AG10803 (cell line): ENCODE measurements around the gene JAML.

Experiments
- DNase-seq: peaks from one replicate; pipeline ENCODE4 v3.0.0; 2010; ENCODE audit warnings: low read depth
- H3K4me3 ChIP-seq: 2 replicates; pipeline ENCODE4 v1.5.1; 2011; ENCODE audit warnings: mild to moderate bottlenecking, low read length, control low read depth
- TF ChIP-seq, protein P1 (sequence below): conservative IDR thresholded peaks from 2 replicates; pipeline ENCODE4 v1.5.1; 2011; ENCODE audit warnings: mild to moderate bottlenecking, low read length, control low read depth, inconsistent platforms

The JAML gene

DNA sequence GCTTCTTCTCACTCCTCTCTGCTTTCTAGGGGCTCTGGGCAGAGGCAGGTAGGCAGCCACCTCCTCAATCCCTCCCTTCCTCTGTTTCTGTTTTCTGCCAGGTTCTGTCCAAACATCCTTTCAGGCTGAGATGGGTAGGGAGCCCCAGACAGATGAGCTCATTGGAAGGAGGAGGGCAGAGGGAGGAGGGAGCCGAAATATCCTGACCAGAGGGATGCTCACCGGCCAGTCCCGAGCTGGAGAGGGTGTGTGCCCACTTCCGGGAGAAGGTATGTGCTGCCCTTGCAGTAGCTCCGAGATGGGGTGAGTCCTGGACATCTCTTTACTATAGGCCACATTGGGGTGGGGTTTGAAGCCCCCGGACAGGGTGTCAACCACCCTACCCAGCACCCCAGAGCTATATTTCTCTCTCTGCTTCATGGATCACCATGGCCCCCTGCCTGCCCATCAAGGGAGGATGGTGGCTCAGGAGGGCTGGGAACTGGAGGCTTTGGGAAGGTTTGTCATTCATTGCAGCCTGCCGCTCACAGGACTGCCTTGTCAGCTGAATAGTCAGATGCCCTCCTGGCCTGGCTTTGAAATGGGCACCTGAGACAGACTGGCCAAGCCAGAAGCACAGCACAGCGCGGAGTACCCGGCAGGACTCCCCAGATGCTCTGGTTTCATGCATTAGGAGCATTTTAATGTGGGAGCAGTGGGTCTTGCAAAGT, 67.5 kb downstream of the JAML start:
- DNase-seq, result no peak
- no peak overlapping the region for H3K4me3 ChIP-seq
- TF ChIP-seq, protein P1, sequence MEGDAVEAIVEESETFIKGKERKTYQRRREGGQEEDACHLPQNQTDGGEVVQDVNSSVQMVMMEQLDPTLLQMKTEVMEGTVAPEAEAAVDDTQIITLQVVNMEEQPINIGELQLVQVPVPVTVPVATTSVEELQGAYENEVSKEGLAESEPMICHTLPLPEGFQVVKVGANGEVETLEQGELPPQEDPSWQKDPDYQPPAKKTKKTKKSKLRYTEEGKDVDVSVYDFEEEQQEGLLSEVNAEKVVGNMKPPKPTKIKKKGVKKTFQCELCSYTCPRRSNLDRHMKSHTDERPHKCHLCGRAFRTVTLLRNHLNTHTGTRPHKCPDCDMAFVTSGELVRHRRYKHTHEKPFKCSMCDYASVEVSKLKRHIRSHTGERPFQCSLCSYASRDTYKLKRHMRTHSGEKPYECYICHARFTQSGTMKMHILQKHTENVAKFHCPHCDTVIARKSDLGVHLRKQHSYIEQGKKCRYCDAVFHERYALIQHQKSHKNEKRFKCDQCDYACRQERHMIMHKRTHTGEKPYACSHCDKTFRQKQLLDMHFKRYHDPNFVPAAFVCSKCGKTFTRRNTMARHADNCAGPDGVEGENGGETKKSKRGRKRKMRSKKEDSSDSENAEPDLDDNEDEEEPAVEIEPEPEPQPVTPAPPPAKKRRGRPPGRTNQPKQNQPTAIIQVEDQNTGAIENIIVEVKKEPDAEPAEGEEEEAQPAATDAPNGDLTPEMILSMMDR, result no peak

DNA sequence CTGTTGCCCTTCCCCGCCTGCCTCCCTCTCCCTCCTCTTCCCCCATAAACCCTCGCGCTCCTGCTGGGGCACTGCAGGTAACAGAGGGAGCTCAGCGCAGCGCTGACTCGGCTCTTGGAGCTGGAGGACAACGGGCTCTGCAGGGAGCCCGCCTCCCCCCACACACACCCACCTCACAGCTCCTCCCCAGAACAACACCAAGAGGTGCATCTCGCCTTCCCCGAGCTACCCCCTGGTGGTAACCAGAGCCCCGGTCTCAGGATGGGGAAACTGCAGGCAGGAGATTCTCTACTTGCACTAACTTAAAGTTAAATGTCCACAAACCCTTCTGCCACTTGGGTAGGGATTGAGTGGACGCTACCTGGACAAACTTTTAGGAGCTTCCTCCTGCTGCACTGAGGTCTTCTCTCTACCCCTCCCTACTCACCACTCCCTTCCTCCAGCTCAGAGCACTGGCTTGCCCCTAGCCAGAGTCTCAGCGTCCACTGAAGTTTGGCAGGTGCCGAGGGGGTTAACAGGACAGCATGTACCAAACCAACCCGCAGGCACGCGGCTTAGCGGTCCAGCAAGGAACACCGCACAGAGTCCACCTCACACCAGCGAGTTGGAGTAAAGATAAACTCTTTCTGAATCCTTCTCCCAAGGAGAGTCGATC, 68.2 kb downstream of the JAML start:
- no peak overlapping the region for H3K4me3 ChIP-seq
- TF ChIP-seq, protein P1, result no peak
- DNase-seq, result no peak

DNA sequence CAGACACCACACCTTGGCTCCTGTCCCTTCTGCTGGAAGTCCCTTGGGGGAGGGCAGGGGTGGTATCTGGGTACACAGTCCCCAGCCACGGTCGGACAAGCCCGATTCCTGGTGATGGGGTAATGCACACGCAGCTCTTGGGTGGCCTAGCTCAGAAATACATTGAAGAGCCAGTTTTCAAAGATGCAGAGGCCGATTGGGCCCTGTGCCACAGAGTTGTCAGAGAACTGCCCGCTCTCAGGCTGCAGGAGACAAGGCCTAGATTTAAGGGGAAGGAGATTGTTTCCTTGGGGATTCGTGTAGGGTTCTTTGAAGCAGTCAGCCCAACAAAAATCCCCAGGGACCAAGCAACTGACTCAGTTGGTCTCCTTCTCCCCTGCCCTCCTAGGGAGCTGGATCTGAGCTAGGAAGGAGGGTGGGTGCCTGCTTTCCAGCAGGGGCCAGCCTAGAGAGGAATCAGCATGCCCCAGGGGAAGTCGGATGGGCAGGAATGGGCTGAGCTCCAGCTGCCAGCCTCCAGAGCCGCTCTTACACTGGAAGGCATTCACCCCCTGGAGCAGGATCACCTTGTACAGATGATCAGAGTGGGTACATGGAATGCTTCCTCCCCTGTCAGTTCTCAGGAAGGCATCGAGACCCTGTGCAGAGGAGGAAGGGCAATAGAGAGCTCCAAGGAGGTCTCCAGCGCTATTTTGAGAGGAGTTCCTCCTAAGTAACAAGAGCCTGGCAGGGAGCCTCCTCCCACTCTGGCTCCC, 68.9 kb downstream of the JAML start:
- DNase-seq, result no peak
- TF ChIP-seq, protein P1, result no peak
- no peak overlapping the region for H3K4me3 ChIP-seq

DNA sequence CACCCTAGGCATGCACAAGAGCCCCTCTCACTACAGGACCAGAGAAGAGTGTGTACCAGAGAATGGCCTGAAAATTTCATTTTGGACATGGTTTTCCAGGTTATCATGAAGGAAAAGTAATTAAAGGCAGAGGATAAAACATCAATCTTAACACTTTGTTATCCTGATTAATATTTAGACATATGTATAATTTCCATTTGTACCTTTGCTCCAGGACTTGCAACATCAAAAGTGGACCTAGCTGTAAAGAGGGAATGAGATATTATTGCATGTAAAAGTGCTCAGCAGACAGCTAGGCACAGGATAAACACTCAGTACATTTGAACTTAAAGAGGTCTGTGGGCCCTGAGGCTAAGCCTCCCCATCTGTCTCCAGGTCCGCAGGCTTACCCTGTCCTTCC, 70.2 kb downstream of the JAML start:
- DNase-seq, result no peak
- no peak overlapping the region for H3K4me3 ChIP-seq
- TF ChIP-seq, protein P1, result no peak

DNA sequence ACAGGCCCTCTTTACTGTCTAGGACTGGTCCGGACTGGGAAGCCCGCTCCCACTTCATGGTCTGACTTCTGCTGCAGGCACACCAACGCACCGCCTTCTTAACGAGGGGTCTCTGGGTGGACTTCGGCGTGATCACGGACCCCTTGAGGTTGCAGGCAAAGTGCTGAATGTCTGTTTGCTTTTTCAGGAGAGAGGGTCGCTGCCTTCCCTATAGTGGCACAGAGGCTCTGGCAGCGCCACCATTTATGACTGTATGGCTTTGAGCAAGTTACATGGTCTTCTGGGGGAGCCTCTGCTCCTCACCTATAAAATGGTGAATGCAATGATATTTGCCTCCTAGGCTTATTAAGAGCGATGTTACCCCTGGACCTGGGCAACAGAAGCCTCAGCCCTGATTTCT, 70.8 kb downstream of the JAML start:
- no peak for DNase-seq
- no peak overlapping the region for H3K4me3 ChIP-seq

DNA sequence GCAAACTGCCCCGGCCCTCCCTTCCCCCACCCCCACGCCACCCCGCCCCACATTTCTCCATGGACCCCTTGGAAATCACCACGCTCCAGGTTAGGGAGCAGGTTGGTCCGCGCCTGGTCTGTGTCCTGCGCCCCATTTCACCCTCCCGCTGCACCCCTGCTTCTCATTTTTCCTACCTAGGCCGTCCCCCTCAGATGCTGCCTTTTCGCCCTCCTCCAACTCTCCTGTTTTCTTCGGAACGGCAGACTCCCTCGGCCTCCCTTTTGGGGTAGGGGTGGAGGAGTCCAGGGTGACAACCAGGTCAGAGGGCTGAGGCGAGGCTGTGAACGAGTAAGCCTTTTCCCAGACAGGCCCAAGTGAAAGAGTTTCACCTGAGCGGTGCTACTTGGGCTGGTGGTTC, 71.3 kb downstream of the JAML start:
- no peak for DNase-seq
- H3K4me3 ChIP-seq, result no peak overlapping the region
- TF ChIP-seq, protein P1, result no peak

More for the DNA sequence above, 70.8 kb downstream of the JAML start:
- TF ChIP-seq, protein P1, result no peak
